Fibroblast of villous mesenchyme (primary cell): ENCODE results near the gene COPS6. TPM values are rescaled to one million over a fixed set of nuclear protein-coding genes. Genes with fewer than 3 reads are reported as not detected.

Experiments
- DNase-seq: peaks from one replicate; pipeline ENCODE4 v3.0.0-alpha.2; 2010; ENCODE audit warnings: low read depth
- H3K4me3 ChIP-seq: 2 replicates; pipeline ENCODE4 v1.5.1; 2011; ENCODE audit warnings: low read depth, mild to moderate bottlenecking, low read length
- total RNA-seq: library from RNA; depleted of rRNA; stranded (reverse); fragments of >200 nt; gene quantifications from 2 replicates; pipeline ENCODE4 v1.2.3, GENCODE V29; 2012
- TF ChIP-seq, protein P1 (sequence below): IDR thresholded peaks from 2 replicates; pipeline ENCODE4 v1.5.1; 2012; ENCODE audit warnings: low read depth, mild to moderate bottlenecking, low read length; ENCODE audit not compliant: insufficient read depth

The COPS6 gene
- total RNA-seq, 1 donor: 104 TPM

DNA sequence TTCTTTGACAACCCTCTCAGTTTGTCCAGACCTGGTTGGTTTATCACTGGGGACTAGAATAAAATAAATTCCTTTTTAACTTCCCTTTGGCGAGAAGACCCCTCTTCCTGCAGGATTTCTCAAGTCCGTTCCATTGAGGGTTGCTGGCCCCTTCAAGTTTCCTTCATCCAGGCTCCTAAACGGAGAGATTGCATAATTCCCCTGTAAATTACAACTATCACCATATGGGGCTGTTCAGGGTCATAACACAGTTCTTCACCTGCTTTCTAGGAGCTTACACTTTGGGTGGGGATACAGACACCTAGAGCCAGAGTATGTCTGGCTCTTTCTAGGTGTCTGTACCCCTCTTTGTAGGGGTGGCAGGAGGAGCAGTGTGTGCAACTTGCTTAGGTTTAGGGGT lies 3.3 kb upstream of the COPS6 start:
- peak; percentile 70 for DNase-seq
- H3K4me3 ChIP-seq: no peak overlapping the region
- TF ChIP-seq, protein P1, sequence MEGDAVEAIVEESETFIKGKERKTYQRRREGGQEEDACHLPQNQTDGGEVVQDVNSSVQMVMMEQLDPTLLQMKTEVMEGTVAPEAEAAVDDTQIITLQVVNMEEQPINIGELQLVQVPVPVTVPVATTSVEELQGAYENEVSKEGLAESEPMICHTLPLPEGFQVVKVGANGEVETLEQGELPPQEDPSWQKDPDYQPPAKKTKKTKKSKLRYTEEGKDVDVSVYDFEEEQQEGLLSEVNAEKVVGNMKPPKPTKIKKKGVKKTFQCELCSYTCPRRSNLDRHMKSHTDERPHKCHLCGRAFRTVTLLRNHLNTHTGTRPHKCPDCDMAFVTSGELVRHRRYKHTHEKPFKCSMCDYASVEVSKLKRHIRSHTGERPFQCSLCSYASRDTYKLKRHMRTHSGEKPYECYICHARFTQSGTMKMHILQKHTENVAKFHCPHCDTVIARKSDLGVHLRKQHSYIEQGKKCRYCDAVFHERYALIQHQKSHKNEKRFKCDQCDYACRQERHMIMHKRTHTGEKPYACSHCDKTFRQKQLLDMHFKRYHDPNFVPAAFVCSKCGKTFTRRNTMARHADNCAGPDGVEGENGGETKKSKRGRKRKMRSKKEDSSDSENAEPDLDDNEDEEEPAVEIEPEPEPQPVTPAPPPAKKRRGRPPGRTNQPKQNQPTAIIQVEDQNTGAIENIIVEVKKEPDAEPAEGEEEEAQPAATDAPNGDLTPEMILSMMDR: no peak

DNA sequence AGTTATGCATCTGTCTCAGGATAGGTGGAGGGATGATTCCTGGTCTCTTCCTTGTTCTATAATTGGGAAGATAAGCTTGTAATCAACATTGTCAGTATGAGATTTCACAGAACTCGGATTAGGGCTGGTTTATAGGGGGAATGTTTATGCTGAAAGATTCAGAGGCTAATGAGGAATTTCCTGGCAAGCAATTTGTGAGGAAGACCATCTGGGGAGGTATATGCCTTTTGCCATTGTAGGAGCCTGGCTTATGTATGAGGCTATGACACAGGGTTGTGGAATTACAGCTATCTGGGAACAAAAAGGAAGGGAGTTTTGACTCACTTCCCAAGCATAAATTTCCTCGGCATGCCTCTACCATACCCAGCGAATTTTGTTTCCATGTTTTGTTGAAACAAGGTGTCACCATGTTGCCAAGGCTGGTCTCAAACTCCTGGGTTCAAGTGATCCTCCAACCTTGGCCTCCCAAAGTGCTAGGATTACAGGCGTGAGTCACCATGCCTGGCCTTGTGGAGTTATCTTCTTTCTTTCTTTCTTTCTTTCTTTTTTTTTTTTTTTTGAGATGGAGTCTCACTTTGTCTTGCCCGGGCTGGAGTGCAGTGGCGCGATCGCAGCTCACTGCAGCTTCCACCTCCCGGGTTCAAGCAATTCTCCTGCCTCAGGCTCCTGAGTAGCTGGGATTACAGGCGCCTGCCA lies 1.6 kb upstream of the COPS6 start:
- peak; percentile 100 for DNase-seq
- H3K4me3 ChIP-seq: no peak overlapping the region
- TF ChIP-seq, protein P1: no peak

DNA sequence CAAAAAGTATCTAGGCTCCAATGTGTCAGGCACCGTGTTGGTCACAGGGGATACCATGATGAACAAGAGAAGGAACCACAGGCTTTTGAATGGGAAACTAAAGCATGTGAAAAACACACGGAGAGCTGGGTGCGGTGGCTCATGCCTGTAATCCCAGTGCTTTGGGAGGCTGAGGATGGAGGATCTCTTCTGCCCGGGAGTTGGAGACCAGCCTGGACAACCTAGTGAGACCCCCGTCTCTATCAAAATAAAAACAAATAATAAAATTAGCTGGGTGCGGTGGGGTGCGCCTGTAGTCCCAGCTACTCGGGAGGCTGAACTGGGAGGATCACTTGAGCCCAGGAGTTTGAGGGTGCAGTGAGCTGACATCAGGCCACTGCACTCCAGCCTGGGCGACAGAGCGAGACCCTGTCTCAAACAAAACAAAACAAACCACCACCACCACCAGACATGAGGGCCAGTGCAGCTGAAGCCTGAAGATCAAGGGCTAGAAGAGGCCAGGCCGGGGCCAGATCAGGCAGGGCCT lies 611 bp upstream of the COPS6 start:
- TF ChIP-seq, protein P1: no peak
- DNase-seq: no peak
- H3K4me3 ChIP-seq: peak overlapping the region; percentile 95

DNA sequence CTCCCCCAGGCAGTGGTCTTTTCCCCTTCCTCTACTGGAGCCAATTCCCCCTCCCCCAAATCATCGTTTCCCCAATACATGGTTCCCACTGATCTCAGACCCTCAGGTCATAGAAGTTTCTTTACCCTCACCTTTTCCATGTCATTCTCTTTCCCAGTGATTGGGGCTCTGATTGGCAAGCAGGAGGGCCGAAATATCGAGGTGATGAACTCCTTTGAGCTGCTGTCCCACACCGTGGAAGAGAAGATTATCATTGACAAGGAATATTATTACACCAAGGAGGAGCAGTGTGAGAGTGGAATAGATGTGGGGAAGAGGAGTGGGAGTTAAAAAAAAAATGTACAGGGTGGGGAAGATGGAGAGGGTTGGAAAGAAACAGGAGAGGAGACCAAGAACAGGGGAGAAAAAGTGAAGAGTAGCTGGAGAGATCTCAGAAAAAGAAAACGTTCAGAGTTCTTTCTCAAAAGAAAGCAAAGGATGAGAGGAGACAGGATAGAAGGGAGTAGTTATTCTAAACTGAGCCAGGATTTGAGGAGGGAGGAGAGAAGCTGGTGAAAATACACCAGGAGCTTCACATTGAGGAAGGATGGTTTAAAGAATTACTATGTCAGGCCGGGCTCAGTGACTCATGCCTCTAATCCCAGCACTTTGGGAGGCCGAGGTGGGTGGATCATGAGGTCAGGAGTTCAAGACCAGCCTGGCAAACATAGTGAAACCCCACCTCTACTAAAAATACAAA lies 858 bp downstream of the COPS6 start:
- peak; percentile 59 for DNase-seq
- H3K4me3 ChIP-seq: peak overlapping the region; percentile 95
- TF ChIP-seq, protein P1: no peak

DNA sequence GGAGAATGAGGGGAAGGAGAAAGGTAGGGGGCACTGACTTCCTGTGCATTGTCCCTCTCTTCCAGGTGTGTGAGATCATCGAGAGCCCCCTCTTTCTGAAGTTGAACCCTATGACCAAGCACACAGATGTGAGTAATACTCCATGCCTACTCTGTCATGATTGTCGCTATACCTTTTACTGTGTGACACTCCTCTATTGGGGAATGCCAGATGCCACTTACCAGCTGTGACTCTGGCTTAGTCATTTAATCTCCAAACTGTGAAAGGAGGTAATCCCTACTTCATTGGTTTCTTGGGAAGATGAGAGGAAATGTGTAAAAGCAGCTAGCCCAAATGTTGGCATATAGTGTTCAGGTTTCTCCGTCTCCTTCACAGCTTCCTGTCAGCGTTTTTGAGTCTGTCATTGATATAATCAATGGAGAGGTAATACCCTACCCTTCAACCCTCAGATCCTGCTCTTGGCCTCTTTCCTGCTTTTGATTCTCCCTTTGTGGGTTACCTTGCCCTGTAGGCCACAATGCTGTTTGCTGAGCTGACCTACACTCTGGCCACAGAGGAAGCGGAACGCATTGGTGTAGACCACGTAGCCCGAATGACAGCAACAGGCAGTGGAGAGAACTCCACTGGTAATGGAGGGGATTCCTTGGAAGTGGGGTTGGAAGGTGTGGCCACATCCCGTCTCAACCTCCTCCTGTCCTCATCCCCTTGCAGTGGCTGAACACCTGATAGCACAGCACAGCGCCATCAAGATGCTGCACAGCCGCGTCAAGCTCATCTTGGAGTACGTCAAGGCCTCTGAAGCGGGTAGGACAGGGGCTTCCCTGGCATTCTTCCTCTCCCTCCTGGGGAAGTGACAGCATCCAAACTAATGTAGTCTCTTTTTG lies 2.0 kb downstream of the COPS6 start:
- H3K4me3 ChIP-seq: peak overlapping the region; percentile 2
- TF ChIP-seq, protein P1: no peak
- no peak for DNase-seq

DNA sequence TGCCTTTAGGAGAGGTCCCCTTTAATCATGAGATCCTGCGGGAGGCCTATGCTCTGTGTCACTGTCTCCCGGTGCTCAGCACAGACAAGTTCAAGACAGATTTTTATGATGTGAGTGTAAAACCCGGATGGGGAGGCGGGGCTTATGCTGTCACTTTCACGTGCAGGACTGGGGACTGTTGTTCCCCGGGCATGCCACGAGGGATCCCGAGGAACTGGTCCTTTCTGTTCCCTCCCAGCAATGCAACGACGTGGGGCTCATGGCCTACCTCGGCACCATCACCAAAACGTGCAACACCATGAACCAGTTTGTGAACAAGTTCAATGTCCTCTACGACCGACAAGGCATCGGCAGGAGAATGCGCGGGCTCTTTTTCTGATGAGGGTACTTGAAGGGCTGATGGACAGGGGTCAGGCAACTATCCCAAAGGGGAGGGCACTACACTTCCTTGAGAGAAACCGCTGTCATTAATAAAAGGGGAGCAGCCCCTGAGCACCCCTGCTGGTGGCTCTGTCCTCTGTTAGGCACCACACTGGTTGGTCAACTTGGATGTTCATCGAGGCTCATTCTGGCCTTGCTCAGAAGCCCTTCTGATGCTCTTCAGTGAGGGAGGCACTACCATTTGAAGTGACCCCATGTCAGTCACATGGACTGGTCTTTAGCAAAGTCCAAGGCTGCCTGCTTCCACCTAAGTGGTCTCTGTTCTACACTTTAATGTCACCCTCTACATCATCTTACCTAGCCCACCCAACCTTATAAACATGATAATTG lies 2.8 kb downstream of the COPS6 start:
- H3K4me3 ChIP-seq: no peak overlapping the region
- no peak for DNase-seq
- TF ChIP-seq, protein P1: no peak
